ENCODE measurements around the gene ATG2A. TPM values are rescaled to one million over a fixed set of nuclear protein-coding genes. Genes with fewer than 3 reads are reported as not detected.

The ATG2A gene
- total RNA-seq, 1 experiment from 2014 or later, result 22.5 TPM

DNA sequence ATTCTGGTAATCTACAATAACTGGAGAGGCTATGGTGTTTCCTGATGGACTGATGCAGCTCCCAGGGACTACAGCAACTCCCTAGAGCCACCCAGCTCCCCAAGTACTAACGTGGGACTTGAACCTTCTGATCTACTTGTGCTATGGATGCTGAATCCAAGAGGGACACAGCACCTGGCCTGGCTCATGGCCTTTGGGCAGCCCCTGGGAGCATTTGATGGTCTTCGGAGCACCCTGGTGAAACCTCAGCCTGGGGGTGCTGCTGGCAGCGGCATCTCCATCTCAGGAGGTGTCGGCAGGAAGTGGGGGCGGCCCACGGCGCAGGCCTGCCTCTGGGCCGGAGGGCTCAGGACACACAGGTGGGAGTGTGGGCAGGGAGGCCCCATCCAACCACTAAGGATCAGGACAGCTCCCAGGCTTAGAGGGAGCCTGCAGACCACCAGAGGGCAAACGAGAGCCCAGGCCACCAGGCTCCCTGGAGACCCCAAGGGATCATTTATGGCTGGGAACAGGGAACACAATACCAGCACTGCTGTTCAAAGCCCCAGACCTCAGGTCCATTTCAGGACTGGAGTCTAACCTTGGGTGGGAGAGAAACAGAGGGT lies 47.3 kb downstream of the ATG2A start:
- Histone ChIP-seq H3K36me3 (replicated peaks; ENCODE audit: control insufficient read depth, insufficient read depth, low read length) (no peaks in the 10 kb centered on the region; the same call in none of the 2 replicates), H3K27me3 (ENCODE audit: control insufficient read depth, insufficient read depth, low read length) (no peaks in the 10 kb centered on the region), H3K4me3 (ENCODE audit: insufficient read depth, low read depth, low read length) (no peak overlapping the region)
- DNase-seq, result peak; percentile 87

DNA sequence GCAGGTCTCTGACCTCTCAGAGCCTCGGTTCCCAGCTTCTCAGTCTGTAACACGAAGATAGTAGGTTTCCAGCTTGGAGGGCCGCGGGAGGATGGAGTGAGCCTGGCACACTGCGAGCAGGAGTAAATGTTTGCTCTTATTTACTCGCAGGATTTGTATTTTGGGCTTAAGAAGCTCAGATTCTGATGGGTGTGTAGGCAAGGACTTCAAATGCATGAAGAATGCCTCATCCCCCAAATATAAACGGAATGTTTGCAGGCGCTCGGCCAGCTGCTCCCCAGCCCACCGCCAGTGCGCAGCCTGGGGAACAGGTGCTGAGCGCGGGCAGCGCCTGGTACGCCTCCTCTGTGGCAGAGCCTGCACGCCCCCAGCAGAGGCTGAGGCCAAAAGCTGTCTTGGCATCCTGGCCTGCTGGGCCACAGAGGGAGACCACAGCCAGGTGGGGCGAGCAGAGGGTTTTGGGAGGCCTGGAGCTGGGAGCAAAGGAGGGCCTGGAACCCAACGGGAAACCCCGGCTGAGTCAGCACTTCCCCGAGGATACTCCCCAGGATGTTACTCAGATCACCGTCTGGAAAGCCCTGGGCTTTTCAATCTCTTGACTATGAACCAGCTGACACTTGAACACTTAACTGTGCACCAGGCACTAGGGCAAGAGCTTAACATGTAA lies 48.0 kb downstream of the ATG2A start:
- Histone ChIP-seq H3K4me3 (ENCODE audit: insufficient read depth, low read depth, low read length) (no peak overlapping the region), H3K36me3 (replicated peaks; ENCODE audit: control insufficient read depth, insufficient read depth, low read length) (no peaks in the 10 kb centered on the region; the same call in none of the 2 replicates), H3K27me3 (ENCODE audit: control insufficient read depth, insufficient read depth, low read length) (no peaks in the 10 kb centered on the region)
- DNase-seq, result peak; percentile 63

DNA sequence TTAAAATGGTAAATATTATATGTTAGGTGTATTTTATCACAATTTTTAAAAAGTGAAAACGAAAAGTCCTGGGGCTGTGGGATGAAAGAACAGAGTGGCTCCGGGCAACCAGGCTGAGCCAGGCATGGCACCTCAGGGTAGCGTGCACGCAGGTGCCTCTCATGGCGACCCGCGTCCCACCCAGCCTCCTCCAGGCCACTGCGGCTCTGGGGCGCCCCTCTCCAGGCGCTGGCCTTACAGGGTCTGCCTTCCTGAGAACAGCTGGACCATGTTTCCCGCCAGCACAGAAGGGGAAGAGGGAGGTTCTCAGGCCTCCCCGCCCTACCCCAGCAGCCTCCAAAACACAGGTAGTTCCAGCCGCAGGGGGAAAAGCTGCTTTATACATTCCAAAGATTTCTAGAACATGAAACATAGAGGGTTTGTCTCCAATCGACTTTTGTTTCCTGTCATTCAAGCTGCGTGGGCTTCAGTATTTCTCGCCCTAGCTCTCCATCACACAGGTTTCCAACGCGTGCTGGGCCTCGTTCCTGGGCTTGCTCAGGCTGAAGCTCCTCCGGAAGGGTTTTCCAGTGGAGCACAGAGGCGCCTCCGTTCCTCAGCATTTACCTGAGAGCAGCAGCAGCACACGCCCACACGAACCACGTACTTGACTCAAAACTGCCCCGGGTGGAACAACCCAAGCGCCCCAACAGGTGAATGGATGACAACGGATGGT lies 49.1 kb downstream of the ATG2A start:
- peak; percentile 53 for DNase-seq
- H3K27me3 ChIP-seq (ENCODE audit: control insufficient read depth, insufficient read depth, low read length), result no peaks in the 10 kb centered on the region
- H3K4me3 ChIP-seq (ENCODE audit: insufficient read depth, low read depth, low read length), result no peak overlapping the region
- no peaks in the 10 kb centered on the region; the same call in none of the 2 replicates for H3K36me3 ChIP-seq (replicated peaks; ENCODE audit: control insufficient read depth, insufficient read depth, low read length)

DNA sequence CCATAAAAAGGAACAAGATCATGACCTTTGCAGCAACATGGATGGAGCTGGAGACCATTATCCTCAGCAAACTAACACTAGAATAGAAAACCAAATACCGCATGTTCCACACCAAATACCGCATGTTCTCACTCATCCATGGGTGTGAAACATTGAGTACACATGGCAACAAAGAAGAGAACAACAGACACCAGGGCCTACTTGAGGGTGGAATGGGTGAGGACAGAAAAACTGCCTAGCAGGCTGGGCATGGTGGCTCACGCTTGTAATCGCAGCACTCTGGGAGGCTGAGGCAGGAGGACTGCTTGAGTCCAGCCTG lies 50.9 kb downstream of the ATG2A start:
- Histone ChIP-seq H3K4me3 (ENCODE audit: insufficient read depth, low read depth, low read length) (no peak overlapping the region), H3K27me3 (ENCODE audit: control insufficient read depth, insufficient read depth, low read length) (no peaks in the 10 kb centered on the region), H3K36me3 (replicated peaks; ENCODE audit: control insufficient read depth, insufficient read depth, low read length) (no peaks in the 10 kb centered on the region)
- DNase-seq, result no peak

DNA sequence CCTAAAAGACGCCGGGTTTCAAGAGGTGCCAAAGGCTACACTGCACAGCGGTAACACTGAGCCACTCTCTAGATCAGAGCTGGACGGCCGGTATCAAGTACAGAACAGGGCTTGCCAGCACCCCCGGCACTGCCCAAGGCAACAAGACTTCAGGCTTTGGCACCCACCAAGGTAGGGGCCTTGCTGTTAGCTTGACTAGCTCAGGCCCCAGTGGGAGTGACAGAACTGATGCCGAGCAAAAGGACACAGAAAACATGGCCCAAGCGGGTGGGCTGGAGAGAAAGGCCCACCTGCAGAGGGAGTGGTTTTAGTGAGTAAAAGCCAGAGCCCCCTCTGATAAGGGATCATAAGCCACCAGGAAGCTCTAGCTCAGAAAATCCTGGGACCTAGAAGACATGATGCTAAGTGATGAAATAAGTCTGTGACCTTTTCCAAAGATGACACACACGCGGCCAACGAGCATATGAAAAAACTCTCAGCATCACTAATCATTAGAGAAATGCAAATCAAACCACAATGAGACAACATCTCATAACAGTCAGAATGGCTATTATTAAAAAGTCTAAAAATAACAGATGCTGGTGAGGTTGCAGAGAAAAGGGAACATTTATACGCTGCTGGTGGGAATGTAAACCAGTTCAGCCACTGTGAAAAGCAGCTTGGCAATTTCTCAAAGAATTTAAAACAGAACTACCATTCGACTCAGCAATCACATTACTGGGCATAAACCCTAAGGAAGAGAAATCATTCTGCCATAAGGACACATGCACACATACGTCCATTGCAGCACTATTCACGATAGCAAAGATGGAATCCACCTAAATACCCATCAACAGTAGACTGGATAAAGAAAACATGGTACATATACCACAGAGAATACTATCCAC lies 51.5 kb downstream of the ATG2A start:
- peak; percentile 41 for DNase-seq
- H3K27me3 ChIP-seq (ENCODE audit: control insufficient read depth, insufficient read depth, low read length), result no peaks in the 10 kb centered on the region
- no peaks in the 10 kb centered on the region for H3K36me3 ChIP-seq (replicated peaks; ENCODE audit: control insufficient read depth, insufficient read depth, low read length)
- H3K4me3 ChIP-seq (ENCODE audit: insufficient read depth, low read depth, low read length), result no peak overlapping the region

DNA sequence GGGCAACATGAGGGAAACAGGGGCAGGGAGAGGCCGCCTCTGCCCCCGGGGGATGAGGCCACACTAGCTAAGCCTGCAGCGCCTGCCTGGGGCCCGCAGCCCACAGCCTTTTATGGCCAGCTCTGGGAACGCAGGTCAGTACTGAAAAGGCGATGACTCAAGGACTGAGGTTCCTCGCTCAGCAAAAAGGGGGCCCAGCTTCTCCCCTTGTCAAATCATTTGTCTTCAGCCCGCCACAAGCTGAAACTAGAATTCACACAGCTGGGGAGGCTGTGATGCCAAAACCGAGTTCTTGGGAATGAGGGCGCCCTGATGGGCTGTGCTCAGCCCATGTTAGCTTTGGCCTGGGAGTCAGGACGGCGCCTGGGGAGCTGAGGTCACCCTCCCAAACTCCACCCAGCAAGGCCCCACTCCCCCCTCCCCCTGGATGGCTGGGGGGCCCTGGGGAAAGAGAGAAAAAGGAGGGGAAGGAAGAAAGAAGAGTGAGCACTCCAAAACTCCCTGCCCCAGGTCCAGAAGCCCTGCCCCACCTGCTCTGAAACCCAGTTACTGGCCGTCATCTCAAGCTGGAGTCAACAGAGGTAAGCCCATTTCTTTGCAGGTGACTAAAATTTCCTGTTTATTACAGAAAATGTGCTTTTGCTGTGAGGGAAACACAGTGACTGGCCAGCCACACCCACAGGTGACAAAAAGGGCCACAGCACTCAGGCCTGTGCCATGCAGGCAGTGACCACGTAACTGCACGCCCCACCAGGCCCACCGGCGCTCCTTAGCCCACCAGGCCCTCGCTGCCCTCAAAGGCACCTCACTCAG lies 52.3 kb downstream of the ATG2A start:
- Histone ChIP-seq H3K27me3 (ENCODE audit: control insufficient read depth, insufficient read depth, low read length) (no peaks in the 10 kb centered on the region), H3K4me3 (ENCODE audit: insufficient read depth, low read depth, low read length) (no peak overlapping the region), H3K36me3 (replicated peaks; ENCODE audit: control insufficient read depth, insufficient read depth, low read length) (no peaks in the 10 kb centered on the region; the same call in none of the 2 replicates)
- peak; percentile 78 for DNase-seq

DNA sequence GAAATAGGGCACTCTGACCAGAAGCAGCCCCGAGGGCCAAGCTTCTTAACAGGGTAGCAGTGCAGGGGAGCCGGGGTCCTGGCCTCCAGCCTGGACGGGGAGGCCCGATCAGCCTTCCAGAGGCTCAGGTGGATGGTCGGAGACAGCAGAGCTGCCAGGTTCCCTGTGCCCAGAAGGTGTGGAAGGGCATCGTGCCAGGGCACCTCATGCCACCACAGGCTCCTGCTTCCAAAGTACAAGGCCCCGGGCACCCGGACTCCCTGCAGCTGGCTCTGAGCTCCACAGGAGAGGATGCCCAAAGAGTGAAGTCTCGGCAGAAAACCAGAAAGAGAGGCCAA lies 52.9 kb downstream of the ATG2A start:
- no peak for DNase-seq

DNA sequence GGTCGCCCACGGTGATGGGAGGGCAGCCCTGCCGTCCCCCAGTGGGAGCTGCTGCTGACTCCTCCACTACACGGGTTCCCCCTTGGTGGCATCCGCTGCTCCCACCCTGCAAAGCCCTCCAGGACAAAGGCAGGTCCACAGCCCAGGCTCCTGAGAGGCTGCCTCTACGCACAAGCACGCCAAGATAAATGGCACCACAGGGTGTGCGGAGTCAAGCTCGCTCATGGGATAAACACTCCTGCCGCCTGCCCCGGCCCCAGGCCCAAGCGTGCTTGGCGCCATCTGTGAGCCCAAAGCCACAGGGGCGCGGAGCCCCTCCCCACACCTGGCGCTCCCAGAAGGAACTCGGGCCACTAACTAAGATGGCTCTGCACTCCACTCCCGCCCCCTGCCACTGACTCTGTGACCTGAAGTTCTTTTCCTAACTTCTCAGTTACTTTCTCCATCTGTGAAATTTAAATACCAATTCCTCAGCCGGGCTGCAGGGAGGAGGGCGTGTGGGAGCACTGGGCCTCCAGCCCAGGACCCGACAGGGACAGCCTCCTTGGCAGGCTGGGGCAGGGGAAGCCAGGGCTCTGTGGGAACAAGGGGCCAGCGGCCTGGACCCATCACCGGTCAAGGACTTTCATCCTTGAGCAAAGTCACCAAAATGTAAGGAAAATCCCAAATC lies 53.5 kb downstream of the ATG2A start:
- H3K27me3 ChIP-seq (ENCODE audit: control insufficient read depth, insufficient read depth, low read length), result no peaks in the 10 kb centered on the region
- no peaks in the 10 kb centered on the region; the same call in none of the 2 replicates for H3K36me3 ChIP-seq (replicated peaks; ENCODE audit: control insufficient read depth, insufficient read depth, low read length)
- DNase-seq, result peak; percentile 85
- no peak overlapping the region for H3K4me3 ChIP-seq (ENCODE audit: insufficient read depth, low read depth, low read length)

More for the DNA sequence above, 52.9 kb downstream of the ATG2A start:
- H3K4me3 ChIP-seq (ENCODE audit: insufficient read depth, low read depth, low read length), result no peak overlapping the region
- no peaks in the 10 kb centered on the region for H3K27me3 ChIP-seq (ENCODE audit: control insufficient read depth, insufficient read depth, low read length)
- no peaks in the 10 kb centered on the region; the same call in none of the 2 replicates for H3K36me3 ChIP-seq (replicated peaks; ENCODE audit: control insufficient read depth, insufficient read depth, low read length)

DNA sequence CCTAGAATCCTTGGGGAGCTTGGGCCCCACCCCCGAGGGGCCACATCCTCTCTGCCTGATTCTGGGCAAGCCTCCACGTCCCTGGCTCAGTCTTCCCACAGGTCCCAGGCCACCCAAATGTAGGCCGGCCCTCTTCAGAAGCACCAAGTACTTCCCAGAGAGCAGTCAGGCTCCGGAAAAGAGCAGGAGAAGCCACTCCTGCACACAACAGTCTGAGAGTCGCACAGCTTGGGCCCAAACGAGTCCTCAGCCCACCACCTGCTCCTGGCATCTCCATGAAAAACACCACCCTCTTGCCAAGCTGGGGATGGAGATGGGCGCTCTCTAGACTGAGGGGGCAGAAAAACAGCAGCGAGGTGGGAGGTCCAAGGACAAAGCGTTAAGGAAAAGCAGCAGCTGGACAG lies 54.0 kb downstream of the ATG2A start:
- DNase-seq, result peak; percentile 65
- H3K4me3 ChIP-seq (ENCODE audit: insufficient read depth, low read depth, low read length), result no peak overlapping the region
- H3K27me3 ChIP-seq (ENCODE audit: control insufficient read depth, insufficient read depth, low read length), result no peaks in the 10 kb centered on the region
- no peaks in the 10 kb centered on the region; the same call in none of the 2 replicates for H3K36me3 ChIP-seq (replicated peaks; ENCODE audit: control insufficient read depth, insufficient read depth, low read length)

DNA sequence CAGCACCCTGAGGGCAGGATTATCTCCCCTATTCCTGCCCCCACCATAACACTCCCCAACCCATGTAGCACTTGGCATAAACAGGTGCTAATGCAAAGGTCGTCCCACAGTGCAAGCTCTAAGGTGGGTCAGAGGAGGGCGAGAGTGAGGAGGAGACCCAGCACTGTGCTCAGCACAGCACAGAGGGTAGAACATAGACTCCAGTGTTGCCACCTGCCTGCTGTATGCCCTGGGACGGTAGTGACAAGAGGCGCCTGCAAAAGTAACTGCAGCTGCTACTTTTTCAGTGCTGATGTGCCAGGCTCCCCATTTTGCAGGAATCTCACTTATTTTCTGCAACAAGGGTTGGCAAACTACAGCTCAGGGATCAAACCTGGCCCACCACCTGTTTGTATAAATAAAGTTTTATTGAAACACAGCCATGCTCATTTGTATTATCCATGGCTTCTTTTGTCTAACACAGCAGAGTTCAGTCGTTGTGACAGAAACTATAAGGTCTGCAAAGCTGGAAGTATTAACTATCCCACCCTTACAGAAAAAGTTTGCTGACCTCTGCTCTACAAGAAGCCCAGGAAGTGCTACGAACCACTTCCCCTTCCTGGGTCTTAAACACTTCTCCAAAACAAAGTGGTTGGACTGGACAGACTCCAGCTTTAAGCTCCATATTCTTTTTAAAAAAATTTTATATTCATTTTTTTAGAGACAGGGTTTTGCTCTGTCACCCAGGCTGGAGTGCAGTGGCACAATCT lies 55.6 kb downstream of the ATG2A start:
- no peaks in the 10 kb centered on the region; the same call in none of the 2 replicates for H3K36me3 ChIP-seq (replicated peaks; ENCODE audit: control insufficient read depth, insufficient read depth, low read length)
- H3K27me3 ChIP-seq (ENCODE audit: control insufficient read depth, insufficient read depth, low read length), result no peaks in the 10 kb centered on the region
- no peak overlapping the region for H3K4me3 ChIP-seq (ENCODE audit: insufficient read depth, low read depth, low read length)
- DNase-seq, result peak; percentile 72

DNA sequence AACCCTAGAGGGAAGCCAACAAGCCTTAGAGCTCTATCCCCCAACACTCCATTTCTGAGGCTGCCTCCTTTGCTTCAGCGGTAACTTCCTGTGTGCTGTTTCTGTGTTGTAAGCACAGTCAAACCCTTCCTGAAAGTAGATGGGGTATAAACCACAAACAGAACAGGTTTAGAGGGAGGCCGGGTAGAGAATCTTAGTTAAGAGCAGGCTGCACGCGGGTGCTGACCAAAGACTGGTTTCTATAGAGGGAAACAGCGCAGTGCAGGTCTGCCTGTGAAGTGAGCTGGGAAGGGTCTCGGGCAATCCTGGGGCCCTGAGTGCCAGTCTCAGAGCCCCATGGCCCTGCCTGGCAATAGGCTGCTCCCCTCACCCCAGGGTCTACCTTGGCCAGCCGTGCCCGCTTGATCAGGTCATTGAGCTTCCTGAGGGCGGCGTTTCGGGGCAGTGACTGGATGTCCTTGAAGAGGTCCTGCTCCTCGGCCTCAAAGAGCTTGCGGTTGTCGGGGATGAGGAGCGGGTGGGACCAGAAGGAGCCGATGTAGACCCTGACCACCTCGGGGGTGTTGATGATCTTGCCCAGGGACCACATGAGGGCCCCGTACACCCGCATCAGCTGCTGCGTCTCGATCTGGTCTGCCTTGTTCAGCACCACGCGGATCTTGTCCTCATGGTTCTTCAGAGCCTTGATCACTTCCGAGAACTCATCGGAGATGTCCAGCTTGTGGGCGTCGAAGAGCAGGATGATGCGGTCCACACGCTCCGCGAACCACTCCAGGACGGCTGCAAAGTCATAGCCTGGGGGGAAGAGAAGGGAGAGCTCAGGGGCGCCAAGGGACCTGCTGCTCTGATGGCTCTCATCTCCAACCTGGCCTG lies 57.2 kb downstream of the ATG2A start:
- no peaks in the 10 kb centered on the region for H3K27me3 ChIP-seq (ENCODE audit: control insufficient read depth, insufficient read depth, low read length)
- H3K4me3 ChIP-seq (ENCODE audit: insufficient read depth, low read depth, low read length), result no peak overlapping the region
- no peak for DNase-seq
- no peaks in the 10 kb centered on the region; the same call in none of the 2 replicates for H3K36me3 ChIP-seq (replicated peaks; ENCODE audit: control insufficient read depth, insufficient read depth, low read length)
